HG02973 (cell line): Measurements from ENCODE around the gene FBXW8.

Source experiments
- ATAC-seq: cut with Tn5 transposase; IDR thresholded peaks from one replicate; pipeline ENCODE4 v1.9.1; 2021; ENCODE audit warnings: moderate library complexity; ENCODE audit not compliant: unreplicated experiment

The FBXW8 gene

DNA sequence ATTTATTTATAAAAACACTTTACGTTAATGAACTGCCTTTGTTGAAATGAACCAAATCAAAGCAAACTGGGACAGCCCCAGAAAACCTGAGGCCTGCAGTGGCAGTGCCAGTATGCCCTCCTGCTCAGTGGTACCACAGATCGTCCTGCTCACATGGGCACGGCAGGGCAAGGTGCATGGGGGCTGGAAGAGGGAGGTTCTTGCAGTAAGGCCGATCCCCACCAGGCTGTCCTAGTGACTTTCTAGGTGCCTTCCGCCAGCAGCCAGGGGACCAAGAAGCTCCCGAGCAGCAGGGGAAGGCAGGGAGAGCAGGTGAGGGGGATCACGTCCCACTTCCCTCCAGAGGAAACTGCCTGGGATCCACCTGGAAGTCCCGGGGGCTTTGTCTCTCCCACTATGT, 124.5 kb downstream of the FBXW8 start:
- ATAC-seq, result no peak

DNA sequence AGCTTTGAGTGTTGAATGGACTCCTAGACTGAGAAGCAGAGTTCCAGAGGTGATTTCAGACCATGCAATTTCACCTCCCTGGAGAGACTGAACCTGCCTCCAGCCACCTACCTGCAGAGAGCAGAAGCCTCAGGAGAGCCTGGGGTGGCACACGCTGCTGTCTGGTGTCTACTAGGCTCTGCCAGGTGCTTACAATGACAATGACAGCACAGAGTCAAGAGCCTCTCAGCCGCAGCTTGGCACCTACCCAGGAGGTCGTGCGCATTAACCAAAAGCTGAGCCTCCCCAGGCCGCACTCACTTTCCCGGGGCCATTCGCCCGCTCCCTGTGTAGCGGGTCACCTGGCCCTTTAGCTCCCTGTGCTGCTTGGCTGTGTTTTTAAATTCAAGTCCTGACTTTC, 125.3 kb downstream of the FBXW8 start:
- ATAC-seq, result no peak

DNA sequence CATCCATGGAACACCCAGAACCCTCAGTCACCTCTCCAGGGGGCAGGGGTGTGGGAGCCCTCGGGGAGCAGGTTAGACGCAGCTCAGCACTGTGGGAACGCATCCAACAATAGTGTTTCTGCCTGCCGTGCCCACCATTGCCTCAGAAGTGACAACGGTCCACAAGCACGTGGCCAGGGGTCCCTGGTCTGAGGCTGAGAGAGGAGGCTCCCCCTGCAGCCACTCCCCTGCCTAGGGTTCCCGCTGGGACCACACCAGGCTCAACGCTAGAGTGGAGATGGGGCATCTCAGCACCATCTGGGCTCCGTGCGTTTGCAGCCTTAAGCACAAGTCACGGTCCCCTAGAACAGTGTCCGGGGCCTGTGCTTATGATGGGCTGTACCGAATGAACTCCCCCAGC, 125.8 kb downstream of the FBXW8 start:
- ATAC-seq, result no peak

DNA sequence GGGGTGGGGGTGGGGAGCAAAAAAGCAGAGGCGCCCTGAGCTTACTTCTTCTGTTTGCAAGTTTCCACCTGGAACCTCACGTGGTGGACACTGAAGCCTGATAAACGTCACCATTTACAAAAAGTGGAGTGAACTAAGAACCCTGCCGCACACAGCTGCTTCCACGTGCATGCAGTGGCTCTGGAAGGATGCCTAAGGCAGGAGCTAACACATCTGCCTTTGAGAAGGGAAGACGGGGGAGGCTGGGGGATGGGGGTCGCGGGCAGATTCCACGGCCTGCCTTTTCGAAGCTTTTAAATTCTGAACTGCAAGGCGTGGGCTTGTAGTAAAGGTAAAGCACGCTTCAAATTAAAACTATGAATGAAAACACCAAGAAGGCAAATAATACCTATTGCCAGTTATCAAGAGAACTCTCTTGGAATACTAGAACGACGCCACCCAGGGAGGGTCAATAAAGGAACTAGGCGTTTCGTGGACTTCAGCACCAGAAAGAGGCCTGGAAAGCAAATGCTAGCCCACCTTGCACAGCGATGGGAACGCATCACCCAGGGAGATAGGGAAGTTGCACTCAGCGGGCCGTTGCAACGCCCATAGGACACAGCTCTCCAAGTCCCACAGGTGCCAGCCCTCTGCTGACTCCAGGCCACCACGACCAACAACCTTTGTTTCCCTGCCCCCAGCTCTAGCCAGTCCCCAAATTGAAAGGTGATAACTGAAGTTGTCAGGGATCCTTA, 126.7 kb downstream of the FBXW8 start:
- no peak for ATAC-seq

DNA sequence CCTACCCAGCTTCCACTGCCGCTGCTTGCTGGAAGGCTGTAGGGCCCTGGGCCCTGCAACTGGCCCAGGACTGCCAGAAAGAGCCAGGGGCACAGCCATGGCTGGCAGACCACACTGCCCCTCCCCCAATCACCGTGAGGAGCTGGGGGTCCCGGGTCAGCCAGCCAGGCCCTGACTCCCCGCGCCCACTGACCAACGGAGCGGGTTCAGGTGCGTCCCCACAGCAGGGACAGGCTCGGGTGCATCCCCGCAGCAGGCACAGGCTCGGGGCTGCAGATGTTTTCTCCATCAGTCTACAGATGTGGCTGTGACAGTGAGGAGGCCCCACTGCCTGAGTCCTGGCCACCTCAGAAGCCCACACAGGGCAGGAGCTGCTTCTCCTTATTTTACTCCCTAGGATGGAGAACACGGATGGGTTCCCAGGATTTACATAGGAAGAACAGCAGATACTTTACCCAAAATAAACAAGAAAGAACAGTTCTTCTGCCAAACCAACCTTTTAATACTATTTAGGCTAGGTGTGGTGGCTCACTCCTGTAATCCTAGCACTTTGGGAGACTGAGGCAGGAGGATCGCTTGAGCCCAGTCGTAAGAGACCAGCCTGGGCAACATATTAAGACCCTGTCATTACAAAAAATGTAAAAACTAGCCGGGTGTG, 127.4 kb downstream of the FBXW8 start:
- ATAC-seq, result no peak

DNA sequence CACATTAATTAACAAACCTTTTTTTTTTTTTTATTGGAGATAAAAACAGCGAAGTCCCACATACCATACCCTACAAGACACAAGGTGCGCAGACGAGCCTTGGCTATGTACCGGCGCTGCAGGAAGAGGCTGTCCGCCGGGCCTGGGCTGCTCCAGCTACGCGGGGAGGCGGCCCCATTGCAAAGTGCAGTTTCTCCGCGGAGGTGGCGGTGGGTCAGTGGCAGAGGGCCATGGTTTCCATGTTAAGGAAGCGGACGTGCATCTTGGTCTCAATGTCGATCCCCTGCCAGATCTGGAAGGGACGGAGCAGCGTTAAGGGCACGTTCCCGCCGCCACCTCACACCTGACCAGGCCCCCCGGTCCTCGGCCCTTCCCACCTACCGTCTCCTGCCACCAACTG, 128.2 kb downstream of the FBXW8 start:
- no peak for ATAC-seq

DNA sequence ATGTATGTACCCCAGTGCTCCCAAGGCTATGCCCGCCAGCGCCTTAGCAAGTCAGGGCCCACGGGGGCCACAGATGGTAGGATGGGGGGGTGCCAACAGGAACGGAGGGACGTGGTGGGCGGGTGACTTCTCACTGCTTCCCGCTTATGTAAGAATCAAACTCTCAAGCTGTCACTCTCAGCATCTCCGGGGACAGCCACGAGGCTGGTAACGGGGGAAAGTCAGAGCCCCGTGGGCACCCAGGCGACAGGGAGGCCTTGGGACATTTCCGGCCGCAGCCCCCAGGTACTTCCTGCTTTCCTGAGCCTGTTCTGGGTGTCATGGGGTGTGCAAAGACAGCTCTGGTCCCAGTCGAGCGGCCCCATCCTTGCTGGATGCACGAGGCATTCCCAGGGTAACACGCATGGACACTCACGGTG, 129.2 kb downstream of the FBXW8 start:
- ATAC-seq, result no peak

DNA sequence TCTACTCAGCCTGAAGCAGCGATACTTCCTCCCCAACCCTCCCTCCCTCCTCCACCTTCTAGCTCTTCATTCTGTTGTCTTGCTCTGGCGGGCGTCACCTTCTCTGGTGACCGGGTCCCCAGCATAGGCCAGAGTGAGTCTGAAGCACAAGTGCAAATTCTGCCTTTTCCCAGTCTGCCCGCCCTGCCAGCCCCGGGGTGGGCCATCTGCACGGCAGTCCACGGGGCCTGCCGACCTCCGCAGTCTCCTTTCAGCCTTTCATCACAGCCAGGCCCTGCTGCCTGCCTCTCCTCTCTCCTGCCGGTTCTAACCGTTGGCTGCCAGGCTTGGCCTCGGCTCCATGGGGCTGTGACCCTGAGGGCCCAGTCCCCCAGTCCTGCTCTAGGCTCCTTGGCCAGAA, 129.7 kb downstream of the FBXW8 start:
- no peak for ATAC-seq

DNA sequence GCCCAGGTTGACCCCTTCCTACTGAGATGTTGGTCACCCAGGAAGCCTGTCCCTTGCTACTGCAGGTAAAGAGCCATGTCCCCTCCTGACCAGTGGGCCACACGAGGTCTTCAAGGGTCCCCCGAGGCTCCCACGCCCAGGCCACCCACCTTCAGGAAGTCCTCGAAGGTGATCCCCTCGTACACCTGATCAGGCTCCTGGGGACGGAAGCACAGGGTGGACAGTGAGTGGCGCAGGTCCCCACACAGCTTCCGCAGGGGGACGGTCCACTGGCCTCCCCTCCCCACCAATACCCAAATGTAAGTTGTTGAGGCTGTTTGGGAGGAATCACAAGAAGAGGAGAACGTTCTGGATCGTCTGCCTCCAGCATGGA, 131.0 kb downstream of the FBXW8 start:
- no peak for ATAC-seq

DNA sequence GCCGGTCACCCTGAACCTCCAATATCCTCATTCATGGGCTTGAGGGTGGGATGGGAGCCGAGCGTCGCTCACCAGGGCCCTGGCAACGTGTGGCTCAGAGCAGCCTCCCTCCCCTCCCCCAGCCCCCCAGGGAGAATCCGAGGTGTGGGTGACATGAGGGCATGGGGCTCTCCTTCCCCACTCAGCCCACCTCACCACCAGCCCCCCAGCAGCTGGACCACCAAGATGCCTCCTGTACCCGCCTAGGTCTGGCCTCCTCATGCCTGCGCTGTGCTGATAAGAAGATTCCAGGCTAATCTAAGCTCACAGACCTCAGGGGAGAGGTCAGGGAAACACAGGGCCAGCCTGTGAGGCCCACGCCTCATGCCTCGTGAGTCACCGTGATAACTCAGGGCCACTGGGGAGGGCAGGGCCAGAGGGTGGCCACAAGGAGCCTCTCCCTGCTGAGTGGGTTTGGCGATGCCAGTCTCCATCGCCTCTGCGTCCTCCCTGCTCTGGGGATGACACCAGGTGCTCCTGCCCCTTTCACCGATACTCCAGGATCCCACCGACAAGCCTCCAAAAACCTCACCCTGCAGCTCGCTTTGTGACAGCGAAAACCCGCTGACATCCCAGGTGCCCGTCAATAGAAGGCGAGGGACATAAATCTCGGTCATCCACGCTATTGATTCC, 131.6 kb downstream of the FBXW8 start:
- ATAC-seq, result no peak

DNA sequence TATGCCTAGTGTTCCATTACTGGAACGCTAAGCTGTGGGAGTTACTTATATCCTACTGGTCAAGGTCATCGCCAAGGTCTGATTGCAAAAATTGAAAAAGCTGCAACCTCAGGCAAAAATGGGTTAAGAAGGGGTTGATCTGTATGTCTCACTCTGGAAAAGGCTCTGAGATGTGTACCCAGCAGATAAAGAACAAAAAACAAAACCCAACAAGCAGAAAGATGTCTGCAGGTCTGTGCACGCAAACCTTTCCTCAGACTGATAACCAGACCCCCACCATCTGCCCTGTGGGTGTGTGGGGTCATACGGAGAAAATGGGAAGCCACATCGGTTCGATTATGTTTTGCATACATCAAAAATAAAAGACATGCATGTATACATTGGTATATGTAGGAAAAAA, 132.1 kb downstream of the FBXW8 start:
- no peak for ATAC-seq

DNA sequence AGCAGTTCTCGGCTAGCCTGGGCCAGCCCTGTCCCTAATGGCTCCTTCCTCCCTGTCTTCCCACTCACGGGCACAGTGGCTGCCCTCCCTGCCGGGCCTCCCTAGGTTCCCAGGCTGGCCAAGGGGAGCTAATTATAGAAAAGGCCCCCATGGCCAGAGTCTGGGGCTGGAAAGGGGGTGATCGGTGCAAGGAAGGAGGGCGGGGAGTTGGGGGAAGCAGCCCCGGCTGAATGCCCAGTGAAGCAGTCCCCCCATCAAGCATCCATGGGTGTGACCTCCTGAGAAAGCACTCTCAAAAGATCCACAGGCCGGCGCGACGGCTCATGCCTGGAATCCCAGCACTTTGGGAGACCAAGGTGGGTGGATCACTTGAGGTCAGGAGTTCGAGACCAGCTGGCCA, 133.6 kb downstream of the FBXW8 start:
- no peak for ATAC-seq

DNA sequence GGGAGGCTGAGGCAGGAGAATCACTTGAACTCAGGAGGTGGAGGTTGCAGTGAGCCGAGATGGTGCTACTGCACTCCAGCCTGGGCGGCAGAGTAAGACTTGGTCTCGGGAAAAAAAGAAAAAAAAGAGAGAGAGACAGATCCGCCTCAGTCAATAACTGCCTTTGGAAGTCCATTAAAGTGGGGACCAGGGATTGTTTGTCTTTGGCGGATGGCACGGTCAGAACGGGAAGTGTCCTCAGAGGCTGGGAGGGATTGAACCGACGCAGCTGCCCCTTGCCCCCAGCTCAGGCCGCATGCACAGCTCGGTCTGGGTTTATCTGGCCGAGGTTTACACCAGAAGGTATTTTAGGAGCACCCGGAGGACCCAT, 134.0 kb downstream of the FBXW8 start:
- no peak for ATAC-seq

DNA sequence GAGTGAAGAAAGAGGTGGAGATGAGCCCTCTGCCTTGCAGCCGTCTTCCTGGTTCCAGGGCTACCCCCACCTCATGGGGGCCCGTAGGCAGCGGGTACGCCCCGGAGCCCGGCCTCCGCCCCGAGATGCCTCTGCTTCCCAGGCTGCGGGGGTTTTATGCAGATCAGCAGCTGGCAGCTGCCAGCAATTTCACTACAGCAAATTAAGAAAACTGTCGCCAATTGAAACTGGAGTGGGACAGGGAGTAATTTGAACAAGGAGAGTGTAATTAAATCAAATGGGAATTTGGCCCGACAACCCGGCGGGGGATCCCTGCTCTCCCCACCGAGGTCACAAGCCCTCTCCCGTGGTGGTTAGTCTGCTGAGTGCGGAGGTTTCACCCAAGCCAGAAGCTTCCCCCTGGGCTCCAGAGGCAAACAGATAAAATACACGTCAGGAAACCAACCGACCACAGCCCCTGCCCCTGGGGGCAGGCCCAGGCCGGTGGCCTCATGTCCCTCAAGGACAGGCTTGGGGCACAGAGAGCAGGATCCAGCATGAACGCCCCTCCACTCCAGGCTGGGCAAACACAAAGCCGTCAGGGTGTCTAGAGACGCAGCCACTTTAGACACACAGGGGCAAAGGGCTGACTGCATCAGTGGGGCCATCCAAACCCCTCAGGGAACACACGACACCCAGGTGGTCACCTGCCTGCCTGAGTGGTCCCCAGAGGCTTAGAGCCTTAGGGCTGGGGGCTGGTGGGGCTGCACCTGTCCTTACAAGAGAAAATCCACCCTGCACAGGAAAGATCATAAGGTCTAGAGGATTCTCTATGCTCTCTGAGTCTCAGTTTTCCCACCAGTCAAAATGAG, 134.6 kb downstream of the FBXW8 start:
- no peak for ATAC-seq

DNA sequence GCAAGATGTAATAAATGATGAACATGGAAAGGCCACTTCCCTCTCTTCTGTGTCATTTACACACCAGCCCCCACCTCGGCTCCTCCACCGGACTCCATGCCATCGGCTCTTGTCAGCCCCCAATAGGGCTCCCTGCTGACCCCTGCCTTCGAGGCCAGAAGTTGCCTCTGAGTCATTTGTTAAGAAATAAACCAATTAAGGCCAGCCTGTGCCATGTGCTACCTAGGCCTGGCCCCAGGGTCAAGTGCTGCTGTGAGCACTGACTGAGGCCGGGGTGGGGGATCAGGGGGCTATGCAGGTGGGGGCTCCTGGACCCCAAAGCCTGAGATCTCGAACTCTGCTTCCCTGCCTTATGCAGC, 135.2 kb downstream of the FBXW8 start:
- ATAC-seq, result no peak

DNA sequence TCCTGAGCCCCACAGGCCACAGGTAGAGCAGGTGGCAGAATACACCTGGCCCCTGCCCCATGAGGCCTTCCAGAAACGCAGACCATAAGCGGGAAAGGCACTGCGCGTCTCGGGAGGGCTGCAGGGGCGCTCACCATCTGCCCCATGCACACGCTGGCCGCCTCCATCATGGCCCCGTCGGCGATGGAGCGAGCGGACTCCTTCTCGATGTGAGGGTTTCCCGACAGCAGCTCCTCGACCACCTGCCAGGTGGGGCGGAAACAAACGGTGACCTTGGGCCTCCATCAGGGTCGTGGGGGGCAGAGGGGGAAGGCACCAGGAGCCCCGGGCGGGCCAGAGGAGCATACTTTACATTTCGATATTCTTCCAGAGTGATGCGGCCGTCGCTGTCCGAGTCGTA, 135.7 kb downstream of the FBXW8 start:
- ATAC-seq, result no peak

DNA sequence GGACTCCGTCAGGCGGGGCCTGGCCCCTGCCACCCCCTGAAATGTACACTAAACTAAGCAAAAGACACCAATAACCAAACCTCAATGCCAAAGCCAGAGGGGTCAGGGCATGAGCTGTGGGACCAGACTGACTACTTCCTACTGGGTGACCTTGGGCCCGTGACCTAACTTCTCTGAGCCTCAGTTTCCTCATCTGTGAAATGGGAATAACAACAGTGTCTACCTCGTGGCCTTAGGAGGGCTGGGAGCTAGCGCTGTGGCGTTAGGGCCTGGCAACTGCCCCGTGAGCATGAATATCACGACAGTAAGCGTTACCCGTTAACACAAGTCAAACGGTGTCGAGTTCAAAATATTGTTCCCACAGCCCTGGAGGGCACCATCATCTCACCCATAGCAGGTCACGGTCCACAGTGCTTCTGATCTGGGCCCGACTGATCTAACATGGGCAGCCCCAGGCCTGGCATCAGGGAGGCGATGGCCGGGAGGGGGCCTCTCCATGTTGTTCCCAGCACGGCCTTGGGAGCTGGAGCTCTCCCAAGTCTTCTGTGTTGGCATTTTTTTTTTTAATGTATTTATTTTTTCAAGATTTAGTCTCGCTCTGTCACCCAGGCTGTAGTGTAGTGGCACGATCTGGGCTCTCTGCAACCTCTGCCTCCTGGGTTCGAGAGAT, 136.2 kb downstream of the FBXW8 start:
- no peak for ATAC-seq

DNA sequence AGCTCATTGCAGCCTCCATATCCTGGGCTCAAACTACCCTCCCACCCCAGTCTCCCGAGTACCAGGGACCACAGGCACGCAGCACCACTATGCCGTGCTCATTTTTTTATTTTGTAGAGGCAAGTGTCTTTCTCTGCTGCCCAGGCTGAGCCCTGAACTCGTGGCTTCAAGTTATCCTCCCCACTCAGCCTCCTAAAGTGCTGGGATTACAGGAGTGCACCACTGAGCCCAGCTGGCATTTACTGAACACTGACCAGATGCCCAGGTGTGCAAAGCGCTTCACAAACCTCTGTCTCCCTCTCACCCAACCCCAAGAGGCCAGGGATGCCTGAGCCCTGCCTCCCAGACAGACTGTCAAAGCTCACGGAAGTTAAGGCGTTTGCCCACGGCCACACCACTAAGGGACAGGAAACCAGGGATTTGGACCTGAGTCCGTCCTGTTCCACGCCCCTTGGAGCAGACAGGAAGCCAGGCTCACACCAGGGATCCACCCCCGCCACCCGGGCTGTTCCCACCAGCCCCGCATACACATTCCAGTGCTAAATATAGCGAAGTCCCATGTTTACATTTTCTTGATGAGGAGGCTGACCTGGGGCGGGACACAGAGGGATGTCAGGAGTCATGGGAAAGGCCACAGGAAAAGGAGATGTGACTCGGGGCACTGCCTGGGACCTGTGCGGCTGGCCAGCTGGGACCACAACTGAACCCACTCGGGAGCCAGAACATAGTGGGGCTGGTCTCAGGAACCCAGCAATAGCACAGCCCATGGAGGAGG, 137.2 kb downstream of the FBXW8 start:
- no peak for ATAC-seq

DNA sequence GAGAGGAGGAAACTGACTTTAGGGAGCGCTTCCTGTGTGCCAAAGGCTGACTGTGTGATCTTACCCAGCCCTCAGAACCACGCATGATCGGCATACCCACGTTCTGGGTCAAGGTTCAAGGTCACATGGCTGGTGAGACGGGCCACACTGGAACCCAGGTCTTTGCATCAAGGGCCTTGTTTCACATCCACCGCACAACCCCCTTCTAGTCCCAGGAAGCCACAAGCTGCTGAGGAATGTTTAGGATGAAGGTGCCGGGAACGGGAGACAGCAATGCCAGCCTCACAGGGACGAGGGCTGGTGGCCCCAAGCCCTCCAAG, 137.8 kb downstream of the FBXW8 start:
- no peak for ATAC-seq

DNA sequence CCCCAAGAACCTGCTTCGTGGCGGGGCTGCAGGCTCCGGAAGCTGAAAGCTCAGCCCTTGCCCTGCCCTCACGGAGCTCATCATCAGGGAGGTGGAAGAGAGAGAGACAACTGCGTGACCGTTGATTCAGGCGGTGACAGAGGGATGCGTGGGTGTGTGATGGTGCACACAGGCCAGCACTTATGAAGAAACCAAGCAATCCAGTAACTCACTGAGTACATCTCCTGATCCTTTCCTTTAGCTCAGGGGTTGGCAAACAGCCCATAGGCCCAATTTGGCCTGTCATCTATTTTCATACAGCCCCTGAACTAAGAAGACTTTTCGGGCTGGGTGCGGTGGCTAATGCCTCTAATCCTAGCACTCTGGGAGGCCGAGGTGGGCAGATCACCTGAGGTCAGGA, 138.5 kb downstream of the FBXW8 start:
- ATAC-seq, result no peak
